Progenitor cell of endocrine pancreas (in vitro differentiated cells): Measurements from ENCODE around the gene SLC35B4. TPM values are rescaled to one million over a fixed set of nuclear protein-coding genes. Genes with fewer than 3 reads are reported as not detected.
A peak's percentile ranks its signal among the peaks of the same experiment; 100 is the strongest.

Experiments used
- DNase-seq: peaks from one replicate; pipeline ENCODE4 v3.0.0; 2021; ENCODE audit warnings: low spot score; ENCODE audit not compliant: unreplicated experiment
- H3K27ac Mint-ChIP-seq: 2 replicates; pipeline ENCODE4 v1.8.0; 2021; ENCODE audit warnings: mild to moderate bottlenecking, moderate library complexity, mixed read lengths
- H3K27me3 Mint-ChIP-seq: 2 replicates; pipeline ENCODE4 v1.8.0; 2021; ENCODE audit warnings: mixed read lengths
- H3K36me3 Mint-ChIP-seq: 2 replicates; pipeline ENCODE4 v1.8.0; 2022; ENCODE audit warnings: mixed read lengths; ENCODE audit not compliant: insufficient read depth
- H3K4me1 Mint-ChIP-seq: 2 replicates; pipeline ENCODE4 v1.8.0; 2021; ENCODE audit warnings: low read depth, mixed read lengths
- H3K4me3 Mint-ChIP-seq: 2 replicates; pipeline ENCODE4 v1.8.0; 2021; ENCODE audit warnings: low read depth, mild to moderate bottlenecking, moderate library complexity, mixed read lengths
- H3K9me3 Mint-ChIP-seq: 2 replicates; pipeline ENCODE4 v1.8.0; 2021; ENCODE audit warnings: low read depth, mixed read lengths
- long read RNA-seq: library from polyadenylated mRNA; unstranded; transcript quantifications from one replicate; pipeline ENCODE4 v2.0.0, GENCODE V29; 2020
- total RNA-seq: library from RNA; stranded (reverse); gene quantifications from 2 replicates; pipeline ENCODE4 v1.2.1, GENCODE V29; 2021
- TF ChIP-seq, protein P1 (sequence below): fragments of 200-600 bp; sonication (generic); IDR thresholded peaks from one replicate; pipeline ENCODE4 v1.5.0; 2021; ENCODE audit warnings: antibody characterized with exemption, mild to moderate bottlenecking; ENCODE audit not compliant: unreplicated experiment

Gene SLC35B4
- total RNA-seq = 31.6 and 34.2 TPM in 2 replicates
- long read RNA-seq, full-length matches to known transcripts = 150 of 197 reads
- long read RNA-seq, partial matches to known transcripts = 8 of 197 reads
- long read RNA-seq, other reads (novel, unspliced or antisense) = 39 of 197 reads

DNA sequence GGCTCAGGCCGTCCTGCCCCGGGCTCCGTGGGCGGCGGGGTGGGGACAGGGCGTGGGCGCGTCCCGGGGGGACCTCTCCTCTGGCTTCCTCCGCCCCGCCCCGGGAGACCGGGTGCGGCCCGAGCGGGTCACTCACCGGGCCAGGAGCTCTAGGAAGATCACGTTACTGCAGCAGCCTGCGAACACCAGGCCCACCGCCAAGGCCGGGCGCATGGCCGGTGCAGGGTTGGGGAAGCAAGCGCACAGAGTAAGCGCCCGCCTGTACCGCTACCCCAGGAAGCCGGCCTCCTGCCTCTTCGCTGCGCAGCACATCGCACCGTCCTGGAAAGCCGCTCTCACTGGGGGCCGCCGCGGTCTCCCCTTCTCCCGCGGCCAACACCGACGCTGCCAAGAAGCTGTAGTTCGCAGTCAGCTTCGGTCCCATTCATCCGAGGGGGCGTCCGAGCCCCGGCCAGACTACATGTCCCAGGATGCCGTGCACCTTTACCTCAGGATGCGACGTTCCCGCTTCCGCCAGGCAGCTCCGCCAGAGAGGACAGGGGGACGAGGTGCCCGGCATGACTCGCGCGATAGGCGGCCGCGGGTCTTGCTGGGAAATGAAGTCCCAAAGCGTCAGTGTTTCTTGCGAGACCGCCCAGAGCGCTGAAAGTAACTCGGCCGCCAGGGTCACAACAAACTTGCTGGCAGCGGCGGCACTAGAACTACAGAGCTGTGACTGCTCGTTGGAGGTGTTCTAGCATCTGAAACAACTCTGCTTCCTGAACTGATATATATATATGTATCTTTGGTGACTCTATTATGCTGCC lies at the start of gene SLC35B4:
Gene SLC35B4, minus strand, starts transcription at position 392 of the 806 bp plus-strand sequence. Its CDS starts 179 bp downstream, at position 213.
- H3K36me3 Mint-ChIP-seq = peaks cover 3% of the 10 kb centered on the region
- peaks cover 4% of the 10 kb centered on the region for H3K27me3 Mint-ChIP-seq
- no peaks in the 10 kb centered on the region for H3K9me3 Mint-ChIP-seq
- peak within 1 kb of the TSS; percentile 81 for H3K27ac Mint-ChIP-seq
- peak; percentile 95 for DNase-seq
- H3K4me3 Mint-ChIP-seq = peak within 1 kb of the TSS; percentile 89
- TF ChIP-seq, protein P1, sequence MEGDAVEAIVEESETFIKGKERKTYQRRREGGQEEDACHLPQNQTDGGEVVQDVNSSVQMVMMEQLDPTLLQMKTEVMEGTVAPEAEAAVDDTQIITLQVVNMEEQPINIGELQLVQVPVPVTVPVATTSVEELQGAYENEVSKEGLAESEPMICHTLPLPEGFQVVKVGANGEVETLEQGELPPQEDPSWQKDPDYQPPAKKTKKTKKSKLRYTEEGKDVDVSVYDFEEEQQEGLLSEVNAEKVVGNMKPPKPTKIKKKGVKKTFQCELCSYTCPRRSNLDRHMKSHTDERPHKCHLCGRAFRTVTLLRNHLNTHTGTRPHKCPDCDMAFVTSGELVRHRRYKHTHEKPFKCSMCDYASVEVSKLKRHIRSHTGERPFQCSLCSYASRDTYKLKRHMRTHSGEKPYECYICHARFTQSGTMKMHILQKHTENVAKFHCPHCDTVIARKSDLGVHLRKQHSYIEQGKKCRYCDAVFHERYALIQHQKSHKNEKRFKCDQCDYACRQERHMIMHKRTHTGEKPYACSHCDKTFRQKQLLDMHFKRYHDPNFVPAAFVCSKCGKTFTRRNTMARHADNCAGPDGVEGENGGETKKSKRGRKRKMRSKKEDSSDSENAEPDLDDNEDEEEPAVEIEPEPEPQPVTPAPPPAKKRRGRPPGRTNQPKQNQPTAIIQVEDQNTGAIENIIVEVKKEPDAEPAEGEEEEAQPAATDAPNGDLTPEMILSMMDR = peak; percentile 38
- peaks cover 15% of the 10 kb centered on the region for H3K4me1 Mint-ChIP-seq

DNA sequence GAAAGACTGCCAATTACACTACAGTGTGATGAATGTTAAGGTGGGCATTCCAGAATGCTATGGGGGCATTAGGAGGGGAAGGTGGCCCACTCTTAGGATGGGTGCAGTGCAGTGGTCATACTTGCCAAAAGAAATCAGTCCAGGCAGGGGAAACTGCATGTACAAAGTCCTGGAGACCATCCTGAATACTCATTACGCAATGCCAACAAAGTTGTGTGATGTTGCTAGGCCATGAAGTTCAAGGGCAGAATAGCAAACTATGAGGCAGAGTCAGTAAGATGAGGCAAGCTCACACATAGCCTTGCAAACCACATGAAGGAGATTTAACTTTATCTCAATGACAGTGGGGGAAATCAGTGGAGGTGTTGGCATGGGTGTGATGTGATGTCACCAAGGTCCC lies 49.8 kb upstream of the SLC35B4 start:
- TF ChIP-seq, protein P1 = no peak
- no peak for DNase-seq

DNA sequence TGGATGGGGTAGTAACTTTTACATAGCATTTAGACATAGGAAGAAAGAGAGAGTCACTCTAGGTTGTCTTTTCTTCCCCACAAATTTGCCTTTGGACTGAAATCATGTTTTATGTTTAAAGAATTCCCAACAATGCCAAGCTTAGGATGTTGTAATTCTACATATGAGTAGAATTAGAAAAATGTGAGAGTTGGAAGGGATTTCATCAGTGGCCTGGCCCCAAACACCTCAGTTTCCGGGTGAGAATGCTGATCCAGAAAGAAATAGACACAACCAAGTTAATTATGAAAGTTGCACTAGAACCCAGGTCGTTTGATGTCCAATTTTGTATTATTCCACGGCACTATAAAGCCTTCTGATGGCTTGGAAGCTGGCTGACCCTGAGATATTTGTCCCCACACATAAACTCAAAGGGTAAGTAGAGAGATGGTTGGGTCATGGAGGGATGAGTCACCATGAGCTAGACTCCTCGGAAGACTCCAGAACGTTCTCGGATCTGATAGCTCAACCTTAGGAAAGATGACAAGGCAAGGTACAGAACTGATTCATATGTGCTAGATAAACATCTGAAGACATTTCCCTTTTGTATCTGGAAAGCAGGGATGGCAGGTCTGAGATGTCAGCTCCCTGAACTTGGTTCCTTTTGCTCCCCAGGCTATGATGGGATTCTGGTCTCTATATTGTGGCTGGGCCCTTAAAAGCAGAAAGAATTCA lies 48.8 kb upstream of the SLC35B4 start:
- peaks cover 12% of the 10 kb centered on the region for H3K9me3 Mint-ChIP-seq
- no peak overlapping the region for H3K4me3 Mint-ChIP-seq
- DNase-seq = no peak
- no peak overlapping the region for H3K27ac Mint-ChIP-seq
- no peaks in the 10 kb centered on the region for H3K27me3 Mint-ChIP-seq
- TF ChIP-seq, protein P1 = no peak
- no peaks in the 10 kb centered on the region for H3K36me3 Mint-ChIP-seq
- peaks cover 23% of the 10 kb centered on the region for H3K4me1 Mint-ChIP-seq

More for the DNA sequence above, 49.8 kb upstream of the SLC35B4 start:
- peaks cover 23% of the 10 kb centered on the region for H3K4me1 Mint-ChIP-seq
- H3K4me3 Mint-ChIP-seq = no peak overlapping the region
- H3K27ac Mint-ChIP-seq = no peak overlapping the region
- peaks cover 13% of the 10 kb centered on the region for H3K9me3 Mint-ChIP-seq
- H3K27me3 Mint-ChIP-seq = no peaks in the 10 kb centered on the region
- H3K36me3 Mint-ChIP-seq = no peaks in the 10 kb centered on the region

DNA sequence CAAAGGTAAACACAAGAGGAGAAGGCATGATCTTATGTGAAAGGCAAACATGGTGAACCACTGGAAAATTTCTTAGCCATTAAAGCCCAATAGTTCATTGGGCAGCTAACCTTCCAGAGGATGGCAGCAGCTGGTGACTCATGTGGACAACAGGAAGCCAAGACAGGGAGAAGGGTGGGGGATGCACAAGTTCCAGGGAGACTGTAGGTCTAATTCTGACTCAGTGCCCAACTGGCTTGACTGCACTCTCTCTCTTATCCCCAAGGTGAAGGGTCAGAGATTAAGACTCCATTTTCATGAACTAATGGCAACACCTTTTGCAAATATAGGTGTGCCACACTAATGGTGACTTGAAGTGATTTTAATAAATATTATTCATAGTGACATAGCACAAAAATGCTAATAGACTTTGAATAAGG lies 47.9 kb upstream of the SLC35B4 start:
- Mint-ChIP-seq H3K27me3 (no peaks in the 10 kb centered on the region), H3K4me1 (peaks cover 19% of the 10 kb centered on the region), H3K9me3 (peaks cover 7% of the 10 kb centered on the region), H3K27ac (no peak overlapping the region), H3K36me3 (no peaks in the 10 kb centered on the region), H3K4me3 (no peak overlapping the region)
- no peak for DNase-seq
- TF ChIP-seq, protein P1 = no peak
